Liver (tissue), 9 donors: ENCODE data around the gene RALGPS1. TPM values are rescaled to one million over a fixed set of nuclear protein-coding genes. Genes with fewer than 3 reads are reported as not detected.

Source experiments
- DNase-seq: peaks from one replicate; pipeline ENCODE4 v3.0.0-alpha.2; 2017; ENCODE audit warnings: low spot score
- H3K27ac ChIP-seq, 2 donors: one replicate each; pipeline ENCODE4 v1.7.0; 2013; ENCODE audit warnings: inconsistent platforms in 2 of 2, low read length in 2 of 2, control low read depth in 1 of 2, low read depth in 1 of 2, mild to moderate bottlenecking in 1 of 2
- H3K27me3 ChIP-seq, 4 donors: one replicate each; pipeline versions ENCODE4 v1.6.1 to v1.7.0; 2013; ENCODE audit warnings: low read length in 3 of 4, inconsistent platforms in 1 of 4, mild to moderate bottlenecking in 1 of 4, moderate library complexity in 1 of 4; ENCODE audit not compliant: control insufficient read depth in 4 of 4, insufficient read depth in 4 of 4
- H3K36me3 ChIP-seq, 4 donors: one replicate each; pipeline versions ENCODE4 v1.6.1 to v1.7.0; 2013; ENCODE audit warnings: low read length in 3 of 4, mild to moderate bottlenecking in 3 of 4, low read depth in 1 of 4, moderate library complexity in 1 of 4; ENCODE audit not compliant: control insufficient read depth in 4 of 4, insufficient read depth in 3 of 4
- H3K4me1 ChIP-seq, 4 donors: one replicate each; pipeline versions ENCODE4 v1.6.1 to v1.7.0; 2013; ENCODE audit warnings: low read length in 3 of 4, mild to moderate bottlenecking in 3 of 4, moderate library complexity in 1 of 4; ENCODE audit not compliant: control insufficient read depth in 4 of 4, insufficient read depth in 4 of 4
- H3K4me3 ChIP-seq, 3 donors: one replicate each; pipeline versions ENCODE4 v1.6.1 to v1.7.0; 2013; ENCODE audit warnings: low read length in 3 of 3, control low read depth in 1 of 3, low read depth in 1 of 3, mild to moderate bottlenecking in 1 of 3
- H3K9ac ChIP-seq, 2 donors: one replicate each; pipeline ENCODE4 v1.7.0; 2013; ENCODE audit warnings: low read length in 2 of 2, mild to moderate bottlenecking in 2 of 2, moderate library complexity in 2 of 2, control low read depth in 1 of 2, low read depth in 1 of 2
- H3K9me3 ChIP-seq, 4 donors: one replicate each; pipeline versions ENCODE4 v1.6.1 to v1.7.0; 2013; ENCODE audit warnings: low read length in 3 of 4; ENCODE audit not compliant: control insufficient read depth in 4 of 4
- ATF3 ChIP-seq: IDR thresholded peaks from 2 replicates; pipeline ENCODE4 v1.6.1; 2016; ENCODE audit warnings: antibody characterized with exemption
- EGR1 ChIP-seq, 2 donors: IDR thresholded peaks; 2 replicates each; pipeline ENCODE4 v1.6.1; 2016 to 2018; ENCODE audit warnings: antibody characterized with exemption in 2 of 2, low read depth in 2 of 2
- FOXA1 ChIP-seq: IDR thresholded peaks from 2 replicates; pipeline ENCODE4 v1.6.1; 2016; ENCODE audit warnings: antibody characterized with exemption
- FOXA2 ChIP-seq: IDR thresholded peaks from 2 replicates; pipeline ENCODE4 v1.6.1; 2016; ENCODE audit warnings: antibody characterized with exemption
- GABPA ChIP-seq, 2 donors: IDR thresholded peaks in 1 of 2; conservative IDR thresholded peaks in 1 of 2; 2 replicates each; pipeline ENCODE4 v1.6.1; 2016; ENCODE audit warnings: antibody characterized with exemption in 2 of 2, mild to moderate bottlenecking in 1 of 2, moderate library complexity in 1 of 2
- HNF4A ChIP-seq, 2 donors: conservative IDR thresholded peaks; 2 replicates each; pipeline ENCODE4 v1.6.1; 2016; ENCODE audit warnings: antibody characterized with exemption in 2 of 2, mild to moderate bottlenecking in 2 of 2
- HNF4G ChIP-seq: IDR thresholded peaks from 2 replicates; pipeline ENCODE4 v1.6.1; 2016; ENCODE audit warnings: antibody characterized with exemption
- JUND ChIP-seq, 2 donors: IDR thresholded peaks; 2 replicates each; pipeline ENCODE4 v1.6.1; 2016; ENCODE audit warnings: antibody characterized with exemption in 2 of 2
- RAD21 ChIP-seq, 2 donors: IDR thresholded peaks; 2 replicates each; pipeline ENCODE4 v1.6.1; 2016; ENCODE audit warnings: antibody characterized with exemption in 2 of 2, mild to moderate bottlenecking in 2 of 2
- RXRA ChIP-seq, 2 donors: IDR thresholded peaks; 2 replicates each; pipeline ENCODE4 v1.6.1; 2017 to 2018; ENCODE audit warnings: antibody characterized with exemption in 2 of 2, mild to moderate bottlenecking in 1 of 2
- SP1 ChIP-seq: IDR thresholded peaks from 2 replicates; pipeline ENCODE4 v1.6.1; 2018; ENCODE audit warnings: antibody characterized with exemption, mild to moderate bottlenecking
- TAF1 ChIP-seq: conservative IDR thresholded peaks from 2 replicates; pipeline ENCODE4 v1.6.1; 2016; ENCODE audit warnings: antibody characterized with exemption, mild to moderate bottlenecking
- YY1 ChIP-seq: IDR thresholded peaks from 2 replicates; pipeline ENCODE4 v1.6.1; 2016; ENCODE audit warnings: antibody characterized with exemption, mild to moderate bottlenecking
- WGBS: extraction: QIAGEN DNeasy Blood & Tissue Kit; methylation state at CpG from one replicate; pipeline ENCODE4 v1.1.7; 2013; 5-methylcytosine and 5-hydroxymethylcytosine counted together
- polyA plus RNA-seq, 2 donors: library from polyadenylated mRNA; stranded (reverse) in 1 of 2; unstranded in 1 of 2; fragments of 200-250 nt in 1 of 2; fragments of >200 nt in 1 of 2; fragmentation: Nextera tagmentation in 1 of 2; extraction: Ambion mirVana in 1 of 2; gene quantifications; one replicate each; pipeline versions ENCODE4 v1.2.1 to v1.2.3, GENCODE V29; 2013 to 2015
- total RNA-seq, 2 donors: library from RNA; depleted of rRNA; stranded (reverse); fragments of >200 nt; gene quantifications; one replicate each; pipeline ENCODE4 v1.2.3, GENCODE V29; 2014
- TF ChIP-seq, protein P1 (sequence below): IDR thresholded peaks from 2 replicates; pipeline ENCODE4 v1.6.1; 2016; ENCODE audit warnings: antibody characterized with exemption
- TF ChIP-seq, protein P2 (sequence below): fragments of 150-350 bp; IDR thresholded peaks from 2 replicates; pipeline ENCODE4 v1.5.1; 2017; ENCODE audit warnings: improper control_type of control experiment, low read depth, low read length; ENCODE audit not compliant: missing input control
- TF ChIP-seq, protein P3 (sequence below): IDR thresholded peaks from 2 replicates; pipeline ENCODE4 v1.6.1; 2016; ENCODE audit warnings: antibody characterized with exemption, mild to moderate bottlenecking
- TF ChIP-seq, protein P4 (sequence below): IDR thresholded peaks from 2 replicates; pipeline ENCODE4 v1.6.1; 2016; ENCODE audit warnings: antibody characterized with exemption
- donor health status: healthy.
- donor health status: healthy.
- donor health status: healthy.
- donor health status: healthy.
- donor health status: healthy.

The RALGPS1 gene
- total and polyA plus RNA-seq, 4 donors: 1.4 to 2.7 (median 2.0) TPM

DNA sequence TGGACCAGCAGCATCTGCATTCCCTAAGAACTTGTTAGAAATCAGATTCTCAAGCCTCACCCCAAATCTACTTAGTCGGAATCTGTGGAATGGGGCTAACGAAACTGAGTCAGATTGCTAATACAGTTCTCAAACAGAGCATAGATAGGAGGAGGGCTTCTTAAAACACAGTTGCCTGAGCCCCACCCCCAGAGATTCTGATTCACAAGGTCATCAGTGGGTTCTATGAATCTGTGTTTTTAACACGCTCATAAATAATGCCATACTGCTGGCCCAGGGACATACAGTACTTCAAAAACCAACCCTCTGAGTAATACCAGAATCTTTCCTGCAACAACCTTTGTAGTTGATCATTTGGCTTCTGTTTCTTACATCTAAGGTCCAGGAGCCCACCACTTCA lies 317.1 kb downstream of the RALGPS1 start:
- Histone ChIP-seq H3K4me3 (no peak overlapping the region), H3K27ac (no peak overlapping the region), H3K9me3 (no peaks in the 10 kb centered on the region), H3K4me1 (no peaks in the 10 kb centered on the region), H3K36me3 (no peaks in the 10 kb centered on the region), H3K27me3 (no peaks in the 10 kb centered on the region), H3K9ac (no peak overlapping the region)
- TF ChIP-seq JUND (IDR thresholded peaks at IDR 0.05) (no peak), RAD21 (IDR thresholded peaks at IDR 0.05) (no peak), YY1 (no peak)
- no peak for DNase-seq
- 96% methylated on average over 3 of the region's 3 CpGs for WGBS

DNA sequence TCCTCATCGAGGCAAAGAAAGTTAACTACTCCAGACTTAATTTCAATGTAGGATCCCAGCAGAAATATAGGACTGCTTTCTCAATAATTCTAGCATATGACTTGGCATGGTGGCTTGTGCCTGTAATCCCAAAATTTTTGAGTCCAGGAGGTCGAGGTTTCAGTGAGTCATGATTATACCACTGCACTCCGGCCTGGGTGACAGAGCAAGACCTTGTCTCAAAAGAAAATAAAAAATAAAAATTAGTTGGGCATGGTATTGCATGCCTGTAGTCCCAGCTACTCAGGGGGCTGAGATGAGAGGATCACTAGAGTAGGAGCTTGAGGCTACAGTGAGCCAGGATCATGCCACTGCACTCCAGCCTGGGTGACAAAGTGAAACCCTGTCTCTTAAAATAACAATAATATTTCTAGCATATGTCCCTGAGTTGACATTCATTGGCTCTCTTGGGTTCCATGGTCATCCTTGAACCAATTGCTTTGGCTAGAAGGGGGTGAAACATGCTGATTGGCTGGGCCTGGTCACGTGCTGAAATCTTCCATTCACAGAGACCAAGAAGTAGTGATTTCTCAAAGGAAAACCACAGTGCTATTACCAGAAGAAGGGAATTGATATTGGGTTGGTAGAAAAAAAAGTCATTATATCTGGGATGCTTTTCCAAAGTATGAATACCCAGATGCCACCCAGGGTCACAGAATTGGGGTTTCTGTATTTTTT lies 318.4 kb downstream of the RALGPS1 start:
- Histone ChIP-seq H3K4me3 (no peak overlapping the region), H3K27ac (no peak overlapping the region), H3K36me3 (no peaks in the 10 kb centered on the region), H3K27me3 (no peaks in the 10 kb centered on the region), H3K9me3 (no peaks in the 10 kb centered on the region), H3K9ac (no peak overlapping the region), H3K4me1 (no peaks in the 10 kb centered on the region)
- TF ChIP-seq RXRA (IDR thresholded peaks at IDR 0.05) (no peak), HNF4A (conservative IDR thresholded peaks at IDR 0.05) (no peak), YY1 (no peak), ATF3 (no peak), EGR1 (IDR thresholded peaks at IDR 0.05; ENCODE audit: low read depth in 2 of 2) (no peak), HNF4G (no peak), FOXA2 (no peak), TAF1 (no peak), GABPA (IDR thresholded peaks at IDR 0.05 in 1 of 2, conservative IDR thresholded peaks at IDR 0.05 in 1 of 2) (no peak), RAD21 (IDR thresholded peaks at IDR 0.05) (no peak), SP1 (no peak), FOXA1 (no peak)
- TF ChIP-seq, protein P1, sequence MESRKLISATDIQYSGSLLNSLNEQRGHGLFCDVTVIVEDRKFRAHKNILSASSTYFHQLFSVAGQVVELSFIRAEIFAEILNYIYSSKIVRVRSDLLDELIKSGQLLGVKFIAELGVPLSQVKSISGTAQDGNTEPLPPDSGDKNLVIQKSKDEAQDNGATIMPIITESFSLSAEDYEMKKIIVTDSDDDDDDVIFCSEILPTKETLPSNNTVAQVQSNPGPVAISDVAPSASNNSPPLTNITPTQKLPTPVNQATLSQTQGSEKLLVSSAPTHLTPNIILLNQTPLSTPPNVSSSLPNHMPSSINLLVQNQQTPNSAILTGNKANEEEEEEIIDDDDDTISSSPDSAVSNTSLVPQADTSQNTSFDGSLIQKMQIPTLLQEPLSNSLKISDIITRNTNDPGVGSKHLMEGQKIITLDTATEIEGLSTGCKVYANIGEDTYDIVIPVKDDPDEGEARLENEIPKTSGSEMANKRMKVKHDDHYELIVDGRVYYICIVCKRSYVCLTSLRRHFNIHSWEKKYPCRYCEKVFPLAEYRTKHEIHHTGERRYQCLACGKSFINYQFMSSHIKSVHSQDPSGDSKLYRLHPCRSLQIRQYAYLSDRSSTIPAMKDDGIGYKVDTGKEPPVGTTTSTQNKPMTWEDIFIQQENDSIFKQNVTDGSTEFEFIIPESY: no peak
- TF ChIP-seq, protein P2, sequence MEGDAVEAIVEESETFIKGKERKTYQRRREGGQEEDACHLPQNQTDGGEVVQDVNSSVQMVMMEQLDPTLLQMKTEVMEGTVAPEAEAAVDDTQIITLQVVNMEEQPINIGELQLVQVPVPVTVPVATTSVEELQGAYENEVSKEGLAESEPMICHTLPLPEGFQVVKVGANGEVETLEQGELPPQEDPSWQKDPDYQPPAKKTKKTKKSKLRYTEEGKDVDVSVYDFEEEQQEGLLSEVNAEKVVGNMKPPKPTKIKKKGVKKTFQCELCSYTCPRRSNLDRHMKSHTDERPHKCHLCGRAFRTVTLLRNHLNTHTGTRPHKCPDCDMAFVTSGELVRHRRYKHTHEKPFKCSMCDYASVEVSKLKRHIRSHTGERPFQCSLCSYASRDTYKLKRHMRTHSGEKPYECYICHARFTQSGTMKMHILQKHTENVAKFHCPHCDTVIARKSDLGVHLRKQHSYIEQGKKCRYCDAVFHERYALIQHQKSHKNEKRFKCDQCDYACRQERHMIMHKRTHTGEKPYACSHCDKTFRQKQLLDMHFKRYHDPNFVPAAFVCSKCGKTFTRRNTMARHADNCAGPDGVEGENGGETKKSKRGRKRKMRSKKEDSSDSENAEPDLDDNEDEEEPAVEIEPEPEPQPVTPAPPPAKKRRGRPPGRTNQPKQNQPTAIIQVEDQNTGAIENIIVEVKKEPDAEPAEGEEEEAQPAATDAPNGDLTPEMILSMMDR: no peak
- TF ChIP-seq, protein P3, sequence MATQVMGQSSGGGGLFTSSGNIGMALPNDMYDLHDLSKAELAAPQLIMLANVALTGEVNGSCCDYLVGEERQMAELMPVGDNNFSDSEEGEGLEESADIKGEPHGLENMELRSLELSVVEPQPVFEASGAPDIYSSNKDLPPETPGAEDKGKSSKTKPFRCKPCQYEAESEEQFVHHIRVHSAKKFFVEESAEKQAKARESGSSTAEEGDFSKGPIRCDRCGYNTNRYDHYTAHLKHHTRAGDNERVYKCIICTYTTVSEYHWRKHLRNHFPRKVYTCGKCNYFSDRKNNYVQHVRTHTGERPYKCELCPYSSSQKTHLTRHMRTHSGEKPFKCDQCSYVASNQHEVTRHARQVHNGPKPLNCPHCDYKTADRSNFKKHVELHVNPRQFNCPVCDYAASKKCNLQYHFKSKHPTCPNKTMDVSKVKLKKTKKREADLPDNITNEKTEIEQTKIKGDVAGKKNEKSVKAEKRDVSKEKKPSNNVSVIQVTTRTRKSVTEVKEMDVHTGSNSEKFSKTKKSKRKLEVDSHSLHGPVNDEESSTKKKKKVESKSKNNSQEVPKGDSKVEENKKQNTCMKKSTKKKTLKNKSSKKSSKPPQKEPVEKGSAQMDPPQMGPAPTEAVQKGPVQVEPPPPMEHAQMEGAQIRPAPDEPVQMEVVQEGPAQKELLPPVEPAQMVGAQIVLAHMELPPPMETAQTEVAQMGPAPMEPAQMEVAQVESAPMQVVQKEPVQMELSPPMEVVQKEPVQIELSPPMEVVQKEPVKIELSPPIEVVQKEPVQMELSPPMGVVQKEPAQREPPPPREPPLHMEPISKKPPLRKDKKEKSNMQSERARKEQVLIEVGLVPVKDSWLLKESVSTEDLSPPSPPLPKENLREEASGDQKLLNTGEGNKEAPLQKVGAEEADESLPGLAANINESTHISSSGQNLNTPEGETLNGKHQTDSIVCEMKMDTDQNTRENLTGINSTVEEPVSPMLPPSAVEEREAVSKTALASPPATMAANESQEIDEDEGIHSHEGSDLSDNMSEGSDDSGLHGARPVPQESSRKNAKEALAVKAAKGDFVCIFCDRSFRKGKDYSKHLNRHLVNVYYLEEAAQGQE: no peak
- TF ChIP-seq, protein P4, sequence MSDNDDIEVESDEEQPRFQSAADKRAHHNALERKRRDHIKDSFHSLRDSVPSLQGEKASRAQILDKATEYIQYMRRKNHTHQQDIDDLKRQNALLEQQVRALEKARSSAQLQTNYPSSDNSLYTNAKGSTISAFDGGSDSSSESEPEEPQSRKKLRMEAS: no peak
- WGBS: 89% methylated on average over 4 of the region's 4 CpGs
- DNase-seq: no peak
